ENCODE results near the gene TMEM229A.
A peak's percentile ranks its signal among the peaks of the same experiment; 100 is the strongest.
"Not testable (repeated sequence)": the region's sequence is repeated elsewhere in the genome, so short reads cannot be mapped to it uniquely, and the experiment has no call there.

Gene TMEM229A

DNA sequence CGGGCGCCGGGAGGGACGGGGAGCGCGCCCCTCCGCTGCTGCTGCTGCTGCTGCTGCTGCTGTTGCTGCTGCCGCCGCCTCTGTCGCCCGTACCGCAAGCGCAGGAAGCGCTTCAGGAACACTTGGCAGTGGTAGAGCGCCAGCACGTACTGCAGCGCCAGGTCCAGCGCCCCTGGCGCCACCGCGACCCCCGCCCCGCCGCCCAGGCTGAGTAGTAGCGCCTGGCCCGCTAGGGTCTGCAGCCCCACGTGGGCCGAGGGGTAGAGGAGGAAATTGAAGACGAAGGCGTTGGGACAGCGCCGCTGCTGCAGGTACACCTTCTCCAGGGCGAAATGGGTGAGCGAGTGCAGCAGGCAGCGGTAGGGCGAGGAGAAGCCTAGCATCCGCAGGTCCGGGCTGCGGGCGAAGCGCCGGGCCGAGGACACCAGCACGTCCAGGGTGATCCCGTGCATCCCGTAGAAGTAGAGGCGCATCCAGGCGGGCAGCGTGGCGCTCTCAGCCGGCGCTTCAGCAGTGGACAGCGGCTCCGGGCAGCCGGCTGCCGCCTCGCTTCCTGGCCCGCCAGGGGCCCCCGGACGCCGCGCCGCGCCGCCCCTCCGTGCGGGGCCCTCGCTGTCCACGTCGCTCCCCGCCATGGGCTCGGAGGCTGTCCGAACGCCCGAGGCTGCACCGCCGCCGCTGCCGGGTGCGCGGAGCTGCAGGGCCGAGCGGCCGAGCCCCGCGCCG is at the start of gene TMEM229A:
TSS of gene TMEM229A (minus strand) at position 699 of the 726 bp plus-strand sequence. CDS start at position 635, 64 bp downstream.
- DNase-seq (ENCODE audit: low spot score) = no peak

GRCh38 chr7:124082234-124082633 is 49.4 kb upstream of the TMEM229A start:
- DNase-seq (ENCODE audit: low spot score) = not testable (repeated sequence)

- no peak for DNase-seq (ENCODE audit: low spot score)
Observed at GRCh38 chr7:124077546-124077945, 44.7 kb upstream of the TMEM229A start.

- no peak for DNase-seq (ENCODE audit: low spot score)
Observed at GRCh38 chr7:124076841-124077240, 44.0 kb upstream of the TMEM229A start.

DNA sequence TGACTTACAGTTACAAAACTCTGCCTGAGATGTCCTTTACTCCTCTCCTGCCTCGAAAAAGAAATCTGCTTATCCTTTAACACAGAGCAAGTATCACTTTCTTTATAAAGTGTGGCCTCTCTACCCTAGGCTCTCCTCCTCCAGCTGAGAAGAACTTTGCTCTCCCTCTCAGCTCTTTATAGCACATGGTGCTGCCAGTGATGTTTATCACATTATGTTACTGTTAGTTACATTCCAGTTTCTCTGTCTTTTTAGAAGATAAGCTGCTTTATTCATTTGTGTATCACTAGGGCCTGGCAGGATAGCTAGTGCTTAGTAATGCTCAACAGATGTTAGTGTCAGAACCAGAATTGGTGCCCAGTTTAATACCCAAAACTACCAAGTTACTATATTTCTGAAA is 41.1 kb upstream of the TMEM229A start:
- no peak for DNase-seq (ENCODE audit: low spot score)

- DNase-seq (ENCODE audit: low spot score) = no peak
Observed at GRCh38 chr7:124073310-124073645, 40.4 kb upstream of the TMEM229A start.

- DNase-seq (ENCODE audit: low spot score) = peak; percentile 79
Observed at GRCh38 chr7:124072603-124073309, 39.9 kb upstream of the TMEM229A start.

DNA sequence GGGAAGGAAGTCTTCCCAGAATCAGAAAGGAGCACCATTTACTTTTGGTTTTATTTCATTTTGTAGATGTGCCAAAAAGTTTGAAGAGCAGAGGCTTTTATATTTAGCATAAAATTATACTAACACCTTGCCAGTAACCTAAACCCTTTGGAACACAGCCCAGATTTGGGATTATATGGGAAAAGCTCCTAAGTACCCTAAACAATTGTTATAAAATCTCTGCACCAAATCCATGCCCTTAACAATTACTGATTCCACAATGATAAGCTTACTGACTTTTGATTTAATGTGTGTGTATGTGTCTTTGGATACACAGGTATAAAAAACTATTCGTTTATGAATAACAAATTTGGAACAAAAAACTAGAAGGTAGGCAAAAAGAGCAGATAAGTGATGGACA is 39.0 kb upstream of the TMEM229A start:
- no peak for DNase-seq (ENCODE audit: low spot score)

- DNase-seq (ENCODE audit: low spot score) = no peak
Observed at GRCh38 chr7:124062171-124062570, 29.3 kb upstream of the TMEM229A start.

DNA sequence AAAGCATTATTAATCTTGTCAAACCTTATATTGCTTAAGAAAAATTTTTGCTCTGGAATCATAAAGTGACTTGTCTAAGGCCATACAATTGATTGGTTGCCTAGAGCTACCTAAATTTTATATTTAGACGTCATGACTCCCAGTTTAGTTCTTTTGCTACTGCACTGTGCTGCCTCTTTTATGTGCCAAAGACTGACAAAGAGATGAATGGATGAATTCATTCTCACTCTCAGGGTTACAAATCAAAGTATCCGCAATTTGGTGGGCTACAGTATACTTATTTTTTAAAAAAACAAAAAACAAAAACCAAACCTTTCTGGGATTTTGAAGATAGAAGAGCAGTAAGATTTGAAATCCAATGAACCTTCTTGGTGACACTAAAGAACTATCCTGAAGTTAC is 27.7 kb upstream of the TMEM229A start:
- no peak for DNase-seq (ENCODE audit: low spot score)

GRCh38 chr7:124059375-124059774 is 26.5 kb upstream of the TMEM229A start:
- DNase-seq (ENCODE audit: low spot score) = no peak

GRCh38 chr7:124058515-124058914 is 25.6 kb upstream of the TMEM229A start:
- no peak for DNase-seq (ENCODE audit: low spot score)

GRCh38 chr7:124057872-124058271 is 25.0 kb upstream of the TMEM229A start:
- DNase-seq (ENCODE audit: low spot score) = no peak

DNA sequence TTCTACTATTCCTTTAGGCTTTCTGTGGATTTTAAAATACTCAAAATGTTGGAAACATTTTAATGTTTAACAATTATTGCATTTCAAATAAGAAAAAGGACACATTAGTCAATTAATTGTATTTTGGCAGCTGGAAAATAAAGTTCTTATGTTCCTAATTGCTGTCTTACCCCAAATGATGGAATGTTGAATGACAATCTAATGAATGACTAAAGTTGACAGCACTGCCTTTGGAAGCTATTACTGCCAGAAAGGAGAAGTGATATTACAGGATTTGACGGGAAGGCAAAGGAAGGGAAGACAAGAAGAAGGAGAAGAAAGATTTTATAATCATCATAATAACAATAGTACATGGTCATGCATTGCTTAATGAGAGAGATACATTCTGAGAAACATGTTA is 23.4 kb upstream of the TMEM229A start:
- DNase-seq (ENCODE audit: low spot score) = no peak

DNA sequence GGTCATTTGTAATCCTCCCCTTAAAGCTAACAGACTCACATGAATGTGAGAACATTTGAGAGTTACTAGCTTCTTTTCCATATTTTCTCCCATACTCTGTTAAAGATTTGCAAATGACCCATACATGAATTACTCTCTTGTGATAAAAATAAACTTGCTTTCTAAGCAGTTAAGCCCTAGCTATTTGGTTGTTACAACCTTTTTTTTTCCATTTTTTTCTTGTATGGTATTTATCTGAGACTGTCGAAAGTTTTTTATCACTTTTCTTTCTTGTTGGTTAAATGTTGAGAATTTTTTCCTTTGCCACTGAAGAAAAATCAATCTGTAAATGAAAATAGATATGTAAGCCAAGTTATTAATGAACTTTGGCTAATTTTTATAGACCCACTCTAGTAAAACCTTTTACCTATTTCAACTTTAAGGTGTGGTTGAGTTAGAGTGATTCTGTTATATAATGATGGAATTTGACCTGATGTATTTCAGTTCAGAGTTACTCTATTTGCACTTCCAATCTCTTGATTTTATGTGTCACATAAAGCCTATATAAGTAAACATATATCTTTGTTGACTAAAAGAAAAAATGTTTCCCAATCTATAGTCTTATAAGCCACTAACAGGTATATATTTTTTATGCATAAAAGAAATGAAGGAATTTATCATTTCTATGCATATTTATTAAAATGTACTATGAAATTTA is 19.0 kb upstream of the TMEM229A start:
- DNase-seq (ENCODE audit: low spot score) = no peak

DNA sequence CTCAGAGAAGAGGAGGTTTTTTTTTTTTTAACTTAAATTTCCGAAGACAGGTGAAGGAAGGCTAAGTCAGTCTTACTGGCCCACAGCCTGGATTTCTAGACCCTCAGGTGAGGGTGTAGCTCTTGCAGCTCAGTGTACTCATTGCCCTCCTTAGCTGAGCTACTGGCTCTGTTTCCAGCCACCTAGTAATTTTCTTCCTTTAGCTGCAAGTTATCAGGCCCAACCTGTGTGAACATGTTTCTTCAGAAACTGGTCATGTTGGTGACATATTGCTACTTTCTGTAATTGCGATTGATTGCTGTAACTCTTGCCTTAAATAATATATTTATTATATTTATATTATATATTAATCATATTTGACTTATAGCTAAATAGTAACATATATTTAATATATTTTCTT is 10.0 kb upstream of the TMEM229A start:
- DNase-seq (ENCODE audit: low spot score) = no peak

GRCh38 chr7:124041439-124041838 is 8.6 kb upstream of the TMEM229A start:
- DNase-seq (ENCODE audit: low spot score) = no peak

GRCh38 chr7:124037902-124038301 is 5.0 kb upstream of the TMEM229A start:
- not testable (repeated sequence) for DNase-seq (ENCODE audit: low spot score)

DNA sequence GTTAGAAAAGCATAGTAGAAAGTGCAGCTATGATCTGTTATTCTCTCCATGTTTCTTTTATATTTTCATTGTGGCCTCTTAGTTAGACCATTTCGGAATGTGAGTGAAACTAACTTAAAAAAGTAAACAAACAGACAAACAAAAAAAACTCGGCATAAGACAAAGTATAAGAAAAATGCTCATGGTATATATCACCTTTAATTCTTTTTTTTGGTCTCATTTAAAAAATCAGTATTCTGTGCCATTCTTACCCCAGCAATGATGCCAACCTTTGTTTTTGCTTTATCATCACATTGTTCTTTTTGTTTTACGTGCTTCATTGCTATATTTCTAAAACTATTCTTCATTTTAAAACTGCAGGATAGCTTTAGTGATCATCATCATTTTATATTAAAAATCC is 2.8 kb upstream of the TMEM229A start:
- DNase-seq (ENCODE audit: low spot score) = no peak

DNA sequence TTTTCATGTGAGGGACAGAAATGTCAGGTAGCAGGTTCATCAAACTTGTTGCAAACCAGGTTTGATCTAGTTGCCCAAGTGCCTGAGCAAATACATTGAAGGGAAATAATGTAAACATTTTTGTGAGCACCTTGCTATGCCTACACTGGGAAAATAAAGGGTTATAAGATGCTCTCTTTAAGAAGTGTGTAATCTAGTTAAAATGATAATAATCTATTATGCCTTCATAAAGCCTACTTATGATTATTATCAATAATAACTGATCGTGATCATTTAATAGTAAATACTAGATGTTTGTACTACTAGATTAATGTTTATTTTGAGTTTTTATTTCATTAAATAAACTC is 1.9 kb upstream of the TMEM229A start:
- no peak for DNase-seq (ENCODE audit: low spot score)

- DNase-seq (ENCODE audit: low spot score) = no peak
Observed at GRCh38 chr7:124033807-124034753, 1.2 kb upstream of the TMEM229A start.
